Omental fat pad (tissue), 4 donors: Measurements from ENCODE around the gene HOXD11. TPM values are rescaled to one million over a fixed set of nuclear protein-coding genes. Genes with fewer than 3 reads are reported as not detected.

ENCODE experiments used
- ATAC-seq: fragments of 150-250 bp; one replicate; pipeline ENCODE4 v1.9.1; 2016; ENCODE audit warnings: mild to moderate bottlenecking, moderate library complexity; ENCODE audit not compliant: low FRiP score
- DNase-seq: peaks from one replicate; pipeline ENCODE4 v3.0.0-alpha.2; 2019; ENCODE audit warnings: low spot score
- total RNA-seq, 4 donors: library from RNA; depleted of rRNA; stranded (reverse); fragments of >200 nt; gene quantifications; one replicate each; pipeline ENCODE4 v1.1.0, GENCODE V29; 2016
- TF ChIP-seq, protein P1 (sequence below), 3 donors: fragments of 450-650 bp; IDR thresholded peaks; one replicate each; pipeline ENCODE4 v1.5.1; 2016 to 2017; ENCODE audit warnings: antibody characterized with exemption in 3 of 3, mild to moderate bottlenecking in 3 of 3, moderate library complexity in 2 of 3

The HOXD11 gene
- total RNA-seq, 4 donors from 2014 or later, result not detected

DNA sequence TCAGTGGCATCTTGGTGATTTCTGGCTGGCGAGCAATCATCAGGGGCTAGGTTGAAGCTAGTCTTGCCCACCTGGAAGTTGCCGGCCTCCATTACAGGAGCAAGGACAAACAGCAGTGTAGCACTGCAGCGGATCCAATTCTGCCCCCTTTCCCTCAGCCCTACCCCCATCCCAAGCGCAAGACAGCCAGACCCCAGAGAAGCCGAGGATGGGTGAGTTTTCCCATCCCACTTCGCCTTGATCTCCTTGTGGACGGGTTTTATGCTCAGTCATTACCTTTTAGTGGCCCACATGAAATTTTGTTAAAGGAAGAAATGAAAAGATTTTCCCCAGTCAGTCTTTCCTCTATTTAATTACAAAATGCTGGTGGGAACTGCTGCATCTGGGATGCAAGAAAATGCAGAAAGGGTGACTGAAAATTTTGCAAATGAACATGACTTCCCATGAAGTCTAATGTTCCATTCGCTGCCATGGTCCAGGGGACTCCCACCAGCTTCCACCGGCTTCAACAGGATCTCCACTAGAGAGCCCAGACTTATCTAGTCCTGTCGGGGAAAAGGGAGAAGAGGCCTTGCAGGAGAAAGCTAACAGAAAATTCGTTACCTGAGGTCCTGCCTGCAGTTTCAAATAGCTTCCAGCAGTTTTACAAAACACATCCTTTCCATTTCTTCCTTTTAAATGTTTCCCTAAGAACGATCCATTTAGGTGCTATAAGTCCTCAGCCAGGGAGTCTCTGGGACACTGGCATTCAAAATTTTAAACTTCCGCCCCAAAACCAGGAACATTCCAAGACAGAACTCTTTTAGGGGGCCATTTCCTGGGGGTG lies 13.5 kb downstream of the HOXD11 start:
- TF ChIP-seq, protein P1, sequence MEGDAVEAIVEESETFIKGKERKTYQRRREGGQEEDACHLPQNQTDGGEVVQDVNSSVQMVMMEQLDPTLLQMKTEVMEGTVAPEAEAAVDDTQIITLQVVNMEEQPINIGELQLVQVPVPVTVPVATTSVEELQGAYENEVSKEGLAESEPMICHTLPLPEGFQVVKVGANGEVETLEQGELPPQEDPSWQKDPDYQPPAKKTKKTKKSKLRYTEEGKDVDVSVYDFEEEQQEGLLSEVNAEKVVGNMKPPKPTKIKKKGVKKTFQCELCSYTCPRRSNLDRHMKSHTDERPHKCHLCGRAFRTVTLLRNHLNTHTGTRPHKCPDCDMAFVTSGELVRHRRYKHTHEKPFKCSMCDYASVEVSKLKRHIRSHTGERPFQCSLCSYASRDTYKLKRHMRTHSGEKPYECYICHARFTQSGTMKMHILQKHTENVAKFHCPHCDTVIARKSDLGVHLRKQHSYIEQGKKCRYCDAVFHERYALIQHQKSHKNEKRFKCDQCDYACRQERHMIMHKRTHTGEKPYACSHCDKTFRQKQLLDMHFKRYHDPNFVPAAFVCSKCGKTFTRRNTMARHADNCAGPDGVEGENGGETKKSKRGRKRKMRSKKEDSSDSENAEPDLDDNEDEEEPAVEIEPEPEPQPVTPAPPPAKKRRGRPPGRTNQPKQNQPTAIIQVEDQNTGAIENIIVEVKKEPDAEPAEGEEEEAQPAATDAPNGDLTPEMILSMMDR (IDR thresholded peaks at IDR 0.05), result no peak
- ATAC-seq, result no peak
- DNase-seq, result no peak

DNA sequence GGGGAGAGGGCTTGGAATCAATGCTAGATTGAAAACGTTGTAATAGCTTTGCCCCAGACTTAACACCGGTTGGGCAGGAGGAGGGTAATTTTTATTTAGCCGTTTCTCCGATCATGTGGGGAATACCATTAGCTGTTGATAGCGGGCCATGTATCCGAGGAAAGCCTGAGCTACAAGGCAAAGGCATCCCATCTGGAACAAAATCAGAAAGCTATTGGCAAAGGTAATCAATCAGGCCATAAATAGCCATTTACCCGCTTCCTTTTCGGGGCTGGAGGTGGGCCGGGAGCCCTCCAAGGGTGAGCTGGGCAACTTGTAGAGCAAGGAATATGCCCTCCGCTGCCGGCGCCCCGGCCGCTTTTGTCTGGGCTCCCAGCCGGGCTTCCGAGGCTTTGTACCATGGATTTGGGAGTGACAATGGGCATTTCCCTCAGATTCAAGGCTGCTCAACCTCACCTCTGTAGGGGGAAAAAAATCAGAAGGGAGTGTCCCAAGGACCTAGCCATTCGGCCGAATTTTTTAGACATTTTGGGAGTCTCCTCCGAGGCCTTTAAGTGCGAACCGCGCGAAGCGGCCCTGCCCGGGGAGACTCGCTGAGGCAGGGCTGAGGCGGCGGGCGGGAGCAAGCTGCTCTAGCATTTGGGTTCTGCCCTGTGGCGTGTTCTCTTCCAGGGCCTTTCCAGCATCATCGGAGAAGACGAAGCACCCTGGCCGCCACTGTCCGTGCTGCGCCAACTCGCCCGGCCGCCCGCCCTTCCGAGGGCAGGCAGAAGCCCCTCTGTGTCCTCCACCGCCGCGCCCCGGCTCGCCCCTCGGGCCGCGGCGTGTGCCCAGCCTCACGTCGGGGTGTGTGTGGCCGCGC lies 14.3 kb downstream of the HOXD11 start:
- TF ChIP-seq, protein P1 (IDR thresholded peaks at IDR 0.05), result no peak
- no peak for DNase-seq
- no peak for ATAC-seq

DNA sequence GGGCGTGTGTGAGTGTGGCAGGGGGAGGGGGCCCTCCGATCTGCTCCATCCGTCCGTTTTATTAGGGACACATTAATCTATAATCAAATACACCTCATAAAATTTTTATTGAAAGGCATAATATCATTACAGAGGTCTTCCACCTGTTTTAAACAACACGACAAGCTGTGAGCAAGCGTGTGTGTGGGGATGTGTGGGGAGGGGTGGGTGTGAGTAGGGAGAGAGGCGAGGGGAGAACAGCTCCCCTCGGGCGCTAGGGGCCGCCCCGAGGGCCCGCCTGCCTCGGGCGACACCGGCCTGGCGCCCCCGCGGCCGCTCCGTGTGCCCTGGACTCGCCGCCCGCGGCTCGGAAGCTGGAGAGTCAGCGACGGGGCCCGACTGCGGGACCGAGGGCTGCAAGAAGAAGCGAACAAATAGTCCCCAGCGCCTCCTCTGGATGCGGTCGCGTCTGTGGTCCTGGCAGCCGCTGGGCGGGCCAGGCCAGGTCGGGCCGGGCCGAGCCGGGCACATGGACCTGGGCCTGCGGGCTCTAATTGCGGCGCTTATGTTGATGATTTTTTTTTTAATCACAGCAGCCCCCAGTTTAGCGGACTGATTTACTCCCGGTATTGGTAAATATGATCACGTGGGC lies 15.1 kb downstream of the HOXD11 start:
- TF ChIP-seq, protein P1 (IDR thresholded peaks at IDR 0.05), result no peak
- DNase-seq (no peak), ATAC-seq (no peak)

GRCh38 chr2:176122683-176123410 lies 15.8 kb downstream of the HOXD11 start, which contains the start of gene HOXD9:
TSS of gene HOXD9 (plus strand) at chr2:176122719. CDS start at chr2:176122769, 50 bp downstream.
- TF ChIP-seq, protein P1 (IDR thresholded peaks at IDR 0.05), result no peak
- ATAC-seq (peak; percentile 38), DNase-seq (peak; percentile 53)

- ATAC-seq (no peak), DNase-seq (no peak)
Measured at GRCh38 chr2:176123411-176124109, 16.5 kb downstream of the HOXD11 start.

More at GRCh38 chr2:176123411-176124109, 16.5 kb downstream of the HOXD11 start:
- TF ChIP-seq, protein P1 (IDR thresholded peaks at IDR 0.05), result no peak
